GM18907 (cell line): ENCODE data around the gene MKS1.

Experiments
- ATAC-seq: cut with Tn5 transposase; IDR thresholded peaks from one replicate; pipeline ENCODE4 v1.9.1; 2021; ENCODE audit warnings: mild to moderate bottlenecking, moderate library complexity; ENCODE audit not compliant: unreplicated experiment

MKS1 gene

GRCh38 chr17:58170622-58171021 lies 48.4 kb downstream of the MKS1 start:
- ATAC-seq: no peak

- no peak for ATAC-seq
Observed at GRCh38 chr17:58166682-58167081, 52.4 kb downstream of the MKS1 start, which contains the start of gene OR4D2. OR4D2 (plus strand) TSS chr17:58166982; CDS start chr17:58169656, 2,674 bp downstream.

- no peak for ATAC-seq
Observed at GRCh38 chr17:58165981-58166380, 53.1 kb downstream of the MKS1 start.

- ATAC-seq: no peak
Observed at GRCh38 chr17:58161566-58161965, 57.5 kb downstream of the MKS1 start.

GRCh38 chr17:58158181-58158580 lies 60.9 kb downstream of the MKS1 start:
- ATAC-seq: no peak

GRCh38 chr17:58156839-58157803 lies 61.9 kb downstream of the MKS1 start:
- no peak for ATAC-seq
